Measurements from ENCODE around the gene SRGAP1.
"Not testable (repeated sequence)": the region's sequence is repeated elsewhere in the genome, so short reads cannot be mapped to it uniquely, and the experiment has no call there.

Gene SRGAP1

DNA sequence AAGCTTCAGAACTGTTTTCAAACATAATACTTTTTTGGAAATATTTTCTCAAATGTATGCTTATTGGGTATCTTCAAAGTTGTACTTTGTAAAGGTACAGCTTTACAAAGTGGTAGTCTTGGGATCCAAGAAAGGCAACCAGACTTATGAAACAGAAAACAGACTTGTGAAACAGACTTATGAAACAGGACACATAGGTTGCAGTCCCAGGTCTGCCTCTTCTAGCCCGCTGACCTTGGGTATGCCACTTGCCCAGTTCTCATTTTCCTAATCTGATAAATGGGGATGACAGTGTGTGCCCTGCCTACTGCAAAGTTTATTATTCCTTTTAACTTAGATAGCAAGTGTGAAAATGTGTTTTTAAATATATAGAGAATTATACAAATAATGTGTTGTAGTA is 263.3 kb downstream of the SRGAP1 start:
- TF ChIP-seq, protein P1, sequence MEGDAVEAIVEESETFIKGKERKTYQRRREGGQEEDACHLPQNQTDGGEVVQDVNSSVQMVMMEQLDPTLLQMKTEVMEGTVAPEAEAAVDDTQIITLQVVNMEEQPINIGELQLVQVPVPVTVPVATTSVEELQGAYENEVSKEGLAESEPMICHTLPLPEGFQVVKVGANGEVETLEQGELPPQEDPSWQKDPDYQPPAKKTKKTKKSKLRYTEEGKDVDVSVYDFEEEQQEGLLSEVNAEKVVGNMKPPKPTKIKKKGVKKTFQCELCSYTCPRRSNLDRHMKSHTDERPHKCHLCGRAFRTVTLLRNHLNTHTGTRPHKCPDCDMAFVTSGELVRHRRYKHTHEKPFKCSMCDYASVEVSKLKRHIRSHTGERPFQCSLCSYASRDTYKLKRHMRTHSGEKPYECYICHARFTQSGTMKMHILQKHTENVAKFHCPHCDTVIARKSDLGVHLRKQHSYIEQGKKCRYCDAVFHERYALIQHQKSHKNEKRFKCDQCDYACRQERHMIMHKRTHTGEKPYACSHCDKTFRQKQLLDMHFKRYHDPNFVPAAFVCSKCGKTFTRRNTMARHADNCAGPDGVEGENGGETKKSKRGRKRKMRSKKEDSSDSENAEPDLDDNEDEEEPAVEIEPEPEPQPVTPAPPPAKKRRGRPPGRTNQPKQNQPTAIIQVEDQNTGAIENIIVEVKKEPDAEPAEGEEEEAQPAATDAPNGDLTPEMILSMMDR (conservative IDR thresholded peaks at IDR 0.05) = no peak
- no peak for TF ChIP-seq ZFX (IDR thresholded peaks at IDR 0.05)
- H3K27ac ChIP-seq = no peak overlapping the region

GRCh38 chr12:64109706-64110105 is 265.2 kb downstream of the SRGAP1 start:
- TF ChIP-seq, protein P1 (conservative IDR thresholded peaks at IDR 0.05) = no peak
- TF ChIP-seq ZFX (IDR thresholded peaks at IDR 0.05) = no peak
- no peak overlapping the region for H3K27ac ChIP-seq

GRCh38 chr12:64110864-64111263 is 266.4 kb downstream of the SRGAP1 start:
- no peak overlapping the region for H3K27ac ChIP-seq
- TF ChIP-seq, protein P1 (conservative IDR thresholded peaks at IDR 0.05) = no peak
- TF ChIP-seq ZFX (IDR thresholded peaks at IDR 0.05) = no peak

DNA sequence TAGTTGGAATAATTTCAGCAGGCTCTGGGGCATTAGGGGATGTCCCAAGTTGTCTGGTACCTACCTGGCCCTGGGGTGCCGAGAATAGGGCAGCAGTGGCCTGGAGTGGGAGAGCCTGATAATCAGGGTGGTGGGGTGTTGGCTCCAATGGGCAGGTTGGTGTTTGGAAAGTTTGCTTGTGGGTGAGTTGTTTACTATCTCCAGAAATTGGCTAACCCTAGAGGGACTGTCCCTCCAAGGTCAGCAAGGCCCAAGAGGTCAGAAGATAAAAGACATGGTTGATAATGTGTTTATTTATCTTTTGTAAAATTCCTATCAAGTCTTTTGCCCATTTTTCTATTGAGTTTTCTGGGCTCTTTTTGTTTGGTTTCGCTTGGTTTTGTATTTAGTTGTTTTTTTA is 272.5 kb downstream of the SRGAP1 start:
- no peak overlapping the region for H3K27ac ChIP-seq
- no peak for TF ChIP-seq ZFX (IDR thresholded peaks at IDR 0.05)
- TF ChIP-seq, protein P1 (conservative IDR thresholded peaks at IDR 0.05) = no peak

- no peak for TF ChIP-seq ZFX (IDR thresholded peaks at IDR 0.05)
- H3K27ac ChIP-seq = no peak overlapping the region
These were observed 276.1 kb downstream of the SRGAP1 start for GRCh38 chr12:64120568-64120967.

DNA sequence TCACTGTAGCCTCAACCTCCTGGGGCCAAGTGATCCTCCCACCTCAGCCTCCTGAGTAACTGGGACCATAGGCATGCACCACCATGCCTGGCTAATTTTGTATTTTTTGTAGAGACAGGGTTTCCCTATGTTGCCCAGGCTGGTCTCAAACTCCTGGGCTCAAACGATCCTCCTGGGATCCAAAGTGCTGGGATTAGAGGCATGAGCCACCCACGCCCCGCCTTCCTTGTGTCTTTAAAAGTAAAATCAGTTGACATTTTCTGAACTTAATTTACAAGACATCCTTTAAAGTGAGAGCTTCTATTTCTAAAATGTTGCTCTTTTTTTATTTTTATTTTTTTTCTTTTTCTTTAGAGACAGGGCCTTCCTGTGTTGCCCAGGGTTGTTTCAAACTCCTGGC is 276.6 kb downstream of the SRGAP1 start:
- H3K27ac ChIP-seq = not testable (repeated sequence)

GRCh38 chr12:64122154-64122553 is 277.7 kb downstream of the SRGAP1 start:
- TF ChIP-seq, protein P1 (conservative IDR thresholded peaks at IDR 0.05) = no peak
- no peak for TF ChIP-seq ZFX (IDR thresholded peaks at IDR 0.05)
- no peak overlapping the region for H3K27ac ChIP-seq

GRCh38 chr12:64122995-64123394 is 278.5 kb downstream of the SRGAP1 start:
- no peak overlapping the region for H3K27ac ChIP-seq
- TF ChIP-seq, protein P1 (conservative IDR thresholded peaks at IDR 0.05) = no peak
- no peak for TF ChIP-seq ZFX (IDR thresholded peaks at IDR 0.05)

DNA sequence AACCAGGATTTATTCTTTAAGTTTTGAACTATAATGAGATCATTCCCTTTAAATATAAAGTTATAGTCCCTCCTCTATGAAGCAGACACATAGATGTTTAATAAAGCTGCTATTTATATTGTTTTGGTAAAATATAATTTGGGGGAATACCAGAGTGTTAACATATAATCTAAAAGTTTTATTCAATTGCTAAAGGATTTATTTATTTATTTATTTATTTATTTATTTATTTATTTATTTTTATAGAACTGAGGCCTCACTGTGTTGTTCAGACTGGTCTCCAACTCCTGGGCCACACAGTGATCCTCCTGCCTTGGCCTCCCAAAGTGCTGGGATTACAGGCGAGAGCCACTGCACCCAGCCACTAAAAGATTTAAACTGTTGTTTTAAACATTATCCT is 278.9 kb downstream of the SRGAP1 start:
- TF ChIP-seq, protein P1 (conservative IDR thresholded peaks at IDR 0.05) = no peak
- no peak for TF ChIP-seq ZFX (IDR thresholded peaks at IDR 0.05)
- H3K27ac ChIP-seq = no peak overlapping the region

Measured in C4-2B (cell line).